K562 (cell line): Measurements from ENCODE around the gene NAT10. TPM values are rescaled to one million over a fixed set of nuclear protein-coding genes. Genes with fewer than 3 reads are reported as not detected.

Experiments used
- AFF1 ChIP-seq, 2 experiments: fragments of 450-650 bp; IDR thresholded peaks; 2 replicates each; pipeline ENCODE4 v1.6.1; 2018; ENCODE audit warnings: mild to moderate bottlenecking in 2 of 2, low read depth in 1 of 2; ENCODE audit not compliant: partially characterized antibody in 2 of 2
- CEBPG ChIP-seq, 3 experiments: fragments of 200-800 bp in 1 of 3; sonication (Bioruptor generic) in 1 of 3; sonication (generic) in 1 of 3; formaldehyde crosslinking in 1 of 3; IDR thresholded peaks in 2 of 3; conservative IDR thresholded peaks in 1 of 3; 2 replicates each; pipeline versions ENCODE4 v1.6.1 to v1.8.0; 2016 to 2022; ENCODE audit warnings: missing compliant biosample characterization in 2 of 3, missing genetic modification characterization in 2 of 3, mild to moderate bottlenecking in 1 of 3, missing genetic modification reagents in 1 of 3
- CSDE1 ChIP-seq, 2 experiments: fragments of 450-650 bp; IDR thresholded peaks; 2 replicates each; pipeline ENCODE4 v1.6.1; 2016; ENCODE audit warnings: mild to moderate bottlenecking in 1 of 2
- FOS ChIP-seq: IDR thresholded peaks from 3 replicates; pipeline ENCODE4 v1.6.1; 2011; ENCODE audit not compliant: insufficient read length; ENCODE audit errors: extremely low read depth
- FOXP4 ChIP-seq: sonication (generic); formaldehyde crosslinking; IDR thresholded peaks from 2 replicates; pipeline ENCODE4 v1.8.0; 2022; ENCODE audit warnings: mild to moderate bottlenecking, missing genetic modification reagents, borderline replicate concordance
- MEF2A ChIP-seq: IDR thresholded peaks from 2 replicates; pipeline ENCODE4 v1.6.1; 2011; ENCODE audit warnings: low read depth, mild to moderate bottlenecking, low read length, moderate library complexity; ENCODE audit not compliant: control insufficient read depth
- NCOA2 ChIP-seq, 2 experiments: fragments of 450-650 bp; IDR thresholded peaks; 2 replicates each; pipeline ENCODE4 v1.6.1; 2018; ENCODE audit warnings: mild to moderate bottlenecking in 2 of 2, moderate library complexity in 1 of 2; ENCODE audit not compliant: partially characterized antibody in 2 of 2
- NCOR1 ChIP-seq: fragments of 450-650 bp; IDR thresholded peaks from 2 replicates; pipeline ENCODE4 v1.6.1; 2016; ENCODE audit warnings: mild to moderate bottlenecking, moderate library complexity
- PKNOX1 ChIP-seq: fragments of 450-650 bp; IDR thresholded peaks from 2 replicates; pipeline ENCODE4 v1.6.1; 2016
- SMARCA4 ChIP-seq: fragments of 450-650 bp; IDR thresholded peaks from 2 replicates; pipeline ENCODE4 v1.6.1; 2016
- SP1 ChIP-seq: sonication (generic); formaldehyde crosslinking; IDR thresholded peaks from 2 replicates; pipeline ENCODE4 v1.8.1; 2022; ENCODE audit warnings: mild to moderate bottlenecking, missing genetic modification reagents
- SRF ChIP-seq, 2 experiments: fragments of 250-450, 450-650 bp in 1 of 2; sonication (Bioruptor Pico) in 1 of 2; sonication (generic) in 1 of 2; formaldehyde crosslinking; IDR thresholded peaks; 2 replicates each; pipeline versions ENCODE4 v1.5.0 to v1.5.1; 2020 to 2022; ENCODE audit warnings: mild to moderate bottlenecking in 1 of 2, missing genetic modification reagents in 1 of 2
- ZFP91 ChIP-seq: sonication (generic); formaldehyde crosslinking; IDR thresholded peaks from 2 replicates; pipeline ENCODE4 v1.8.0; 2022; ENCODE audit warnings: mild to moderate bottlenecking, missing genetic modification reagents
- ZNF398 ChIP-seq: fragments of 250-450 bp; sonication (Bioruptor Pico); IDR thresholded peaks from 2 replicates; pipeline ENCODE4 v1.8.0; 2021; ENCODE audit warnings: moderate library complexity, mild to moderate bottlenecking, inconsistent platforms
- ZNF696 ChIP-seq: fragments of 250-450 bp; sonication (Bioruptor Pico); conservative IDR thresholded peaks from 2 replicates; pipeline ENCODE4 v1.4.0; 2020; ENCODE audit warnings: mild to moderate bottlenecking, moderate library complexity
- polyA plus RNA-seq, 8 experiments: library from polyadenylated mRNA; depleted of rRNA in 4 of 8; stranded (reverse) in 5 of 8; unstranded in 3 of 8; fragments of >200 nt; fragmentation: Nextera tagmentation in 2 of 8; fragmentation: Illumina TruSeq in 1 of 8; extraction: Ambion mirVana in 2 of 8; extraction: Trizol in 1 of 8; gene quantifications; 2 replicates each; pipeline versions ENCODE4 v1.2.1 to v1.2.3, GENCODE V29; 2011 to 2014; ENCODE audit warnings: inconsistent platforms in 1 of 8, missing spikeins in 1 of 8
- total RNA-seq, 7 experiments: library from RNA; depleted of rRNA in 6 of 7; stranded (reverse); fragments of >200 nt in 6 of 7; fragmentation: Illumina TruSeq in 2 of 7; extraction: Trizol in 2 of 7; gene quantifications; 2 replicates each; pipeline versions ENCODE4 v1.2.1 to v1.2.3, GENCODE V29; 2011 to 2021; ENCODE audit warnings: low replicate concordance in 1 of 7

NAT10 gene
- total and polyA plus RNA-seq, 9 of the 15 experiments (the other 6 are each of a cell fraction or from before 2014, with no cell fraction given) = 55.4 to 125 (median 86.3) TPM

GRCh38 chr11:34161812-34162492 is 56.5 kb downstream of the NAT10 start (continued):
- no peak for TF ChIP-seq ZFP91 (CRISPR knock-in tag)
- 0 out of 2 replicates have a peak, but pooled peaks have one; percentile 19 for TF ChIP-seq CEBPG (CRISPR knock-in tag; IDR thresholded peaks at IDR 0.05)
- TF ChIP-seq CEBPG (tag; conservative IDR thresholded peaks at IDR 0.05 in 1 of 2, IDR thresholded peaks at IDR 0.05 in 1 of 2) = no peak
- TF ChIP-seq NCOR1 = no peak
- peak; percentile 65; the same call in 1 of the 2 replicates for TF ChIP-seq SMARCA4
- TF ChIP-seq CSDE1 (IDR thresholded peaks at IDR 0.05) = no peak
- peak; percentile 7 for TF ChIP-seq FOS
- no peak for TF ChIP-seq ZNF398 (CRISPR knock-in tag)
- TF ChIP-seq ZNF696 (CRISPR knock-in tag) = no peak
- TF ChIP-seq MEF2A = no peak
- no peak for TF ChIP-seq NCOA2 (IDR thresholded peaks at IDR 0.05; ENCODE audit: partially characterized antibody in 2 of 2)
- TF ChIP-seq AFF1 (IDR thresholded peaks at IDR 0.05; ENCODE audit: low read depth in 1 of 2, partially characterized antibody in 2 of 2) = no peak
- no peak for TF ChIP-seq FOXP4 (CRISPR knock-in tag)
- TF ChIP-seq PKNOX1 = peak; percentile 64
- TF ChIP-seq SRF (CRISPR knock-in tag; IDR thresholded peaks at IDR 0.05) = peak in 1 of 2 experiments; percentile 55; a peak in 1 of 4 replicates
- no peak for TF ChIP-seq SP1
